CD14-positive monocyte (primary cell): ENCODE measurements around the gene DDX5. TPM values are rescaled to one million over a fixed set of nuclear protein-coding genes. Genes with fewer than 3 reads are reported as not detected.

Source experiments
- DNase-seq, 3 donors: peaks; one replicate each; pipeline ENCODE4 v3.0.0-alpha.2; 2011 to 2022
- H2AFZ ChIP-seq: 2 replicates; pipeline ENCODE4 v1.6.0; 2012; ENCODE audit warnings: mild to moderate bottlenecking, low read depth, low read length, inconsistent platforms; ENCODE audit not compliant: insufficient read depth, poor library complexity, severe bottlenecking
- H3K27ac ChIP-seq, 2 donors: 1 replicate in 1 of 2; 2 replicates in 1 of 2; pipeline ENCODE4 v1.5.1; 2012 to 2013; ENCODE audit warnings: low read length in 2 of 2, control low read depth in 1 of 2, inconsistent platforms in 1 of 2, low read depth in 1 of 2, mild to moderate bottlenecking in 1 of 2
- H3K27me3 ChIP-seq, 2 donors: one replicate each; pipeline versions ENCODE4 v1.6.0 to v1.6.1; 2011 to 2013; ENCODE audit warnings: low read length in 2 of 2; ENCODE audit not compliant: control insufficient read depth in 2 of 2, insufficient read depth in 2 of 2
- H3K36me3 ChIP-seq, 2 donors: replicated peaks in 1 of 2; 1 replicate in 1 of 2; 2 replicates in 1 of 2; pipeline versions ENCODE4 v1.5.1 to v1.6.1; 2012 to 2013; ENCODE audit warnings: low read length in 2 of 2, control low read depth in 1 of 2, inconsistent platforms in 1 of 2, mild to moderate bottlenecking in 1 of 2; ENCODE audit not compliant: insufficient read depth in 2 of 2, control insufficient read depth in 1 of 2
- H3K4me1 ChIP-seq, 2 donors: 1 replicate in 1 of 2; 2 replicates in 1 of 2; pipeline versions ENCODE4 v1.5.1 to v1.6.1; 2012 to 2013; ENCODE audit warnings: low read length in 2 of 2, control low read depth in 1 of 2, inconsistent platforms in 1 of 2, mild to moderate bottlenecking in 1 of 2, moderate library complexity in 1 of 2; ENCODE audit not compliant: insufficient read depth in 2 of 2, control insufficient read depth in 1 of 2
- H3K4me2 ChIP-seq: replicated peaks from 2 replicates; pipeline ENCODE3; 2012; ENCODE audit warnings: low read length, moderate library complexity, mild to moderate bottlenecking; ENCODE audit not compliant: poor library complexity, severe bottlenecking; ENCODE audit errors: extremely low read depth
- H3K4me3 ChIP-seq, 3 experiments: fragments of 200-600 bp in 1 of 3; sonication (generic) in 1 of 3; replicated peaks in 1 of 3; 1 replicate in 2 of 3; 2 replicates in 1 of 3; pipeline ENCODE4 v1.5.1; 2011 to 2013; ENCODE audit warnings: low read length in 3 of 3, mild to moderate bottlenecking in 3 of 3, control low read depth in 2 of 3, low read depth in 2 of 3, inconsistent platforms in 1 of 3, moderate library complexity in 1 of 3
- H3K79me2 ChIP-seq: 2 replicates; pipeline ENCODE4 v1.6.0; 2012; ENCODE audit warnings: mild to moderate bottlenecking, control low read depth, inconsistent platforms, low read length, moderate library complexity; ENCODE audit not compliant: insufficient read depth
- H3K9ac ChIP-seq: 2 replicates; pipeline ENCODE4 v1.6.0; 2017; ENCODE audit warnings: low read length, mild to moderate bottlenecking; ENCODE audit not compliant: insufficient read depth, poor library complexity, severe bottlenecking
- H3K9me3 ChIP-seq, 2 donors: replicated peaks in 1 of 2; 1 replicate in 1 of 2; 2 replicates in 1 of 2; pipeline versions ENCODE4 v1.5.1 to v1.6.1; 2012 to 2013; ENCODE audit warnings: low read length in 2 of 2, control low read depth in 1 of 2; ENCODE audit not compliant: control insufficient read depth in 1 of 2, insufficient read depth in 1 of 2
- H4K20me1 ChIP-seq: 2 replicates; pipeline ENCODE4 v1.6.0; 2012; ENCODE audit warnings: mild to moderate bottlenecking, low read length, control low read depth, moderate library complexity; ENCODE audit not compliant: insufficient read depth
- H3K27ac Mint-ChIP-seq, 7 donors: one replicate each; pipeline ENCODE4 v1.8.0; 2020; ENCODE audit warnings: mild to moderate bottlenecking in 7 of 7, mixed read lengths in 7 of 7, moderate library complexity in 6 of 7, inconsistent platforms in 2 of 7
- H3K27me3 Mint-ChIP-seq, 3 donors: one replicate each; pipeline ENCODE4 v1.8.0; 2021 to 2022; ENCODE audit warnings: low read depth in 3 of 3, mild to moderate bottlenecking in 3 of 3, mixed read lengths in 3 of 3, moderate library complexity in 3 of 3, inconsistent platforms in 1 of 3
- H3K36me3 Mint-ChIP-seq, 2 donors: one replicate each; pipeline ENCODE4 v1.8.0; 2020; ENCODE audit warnings: mixed read lengths in 2 of 2, inconsistent platforms in 1 of 2, mild to moderate bottlenecking in 1 of 2
- H3K4me1 Mint-ChIP-seq: one replicate; pipeline ENCODE4 v1.8.0; 2020; ENCODE audit warnings: mild to moderate bottlenecking, mixed read lengths
- H3K4me3 Mint-ChIP-seq, 2 donors: one replicate each; pipeline ENCODE4 v1.8.0; 2020; ENCODE audit warnings: mild to moderate bottlenecking in 2 of 2, mixed read lengths in 2 of 2, moderate library complexity in 1 of 2
- H3K9me3 Mint-ChIP-seq, 7 donors: one replicate each; pipeline ENCODE4 v1.8.0; 2020 to 2022; ENCODE audit warnings: mixed read lengths in 7 of 7, mild to moderate bottlenecking in 6 of 7, moderate library complexity in 6 of 7, inconsistent platforms in 2 of 7
- CTCF ChIP-seq: fragments of 200-600 bp; IDR thresholded peaks from one replicate; pipeline ENCODE4 v1.8.0; 2022; ENCODE audit warnings: antibody characterized with exemption, mild to moderate bottlenecking
- WGBS: methylation state at CpG from one replicate; pipeline ENCODE4 v1.1.5; 2013; ENCODE audit warnings: missing lambda C conversion rate; ENCODE audit not compliant: insufficient coverage; 5-methylcytosine and 5-hydroxymethylcytosine counted together
- intact Hi-C, 2 donors: fragments of 100-400 bp; cut with micrococcal nuclease; formaldehyde crosslinking; loops; one replicate each; pipeline versions ENCODE4 v1.15.0 to v1.15.1; 2023
- polyA plus RNA-seq, 3 donors: library from polyadenylated mRNA; depleted of rRNA in 1 of 3; unstranded in 2 of 3; stranded (reverse) in 1 of 3; fragments of 300-500 nt in 2 of 3; fragments of >200 nt in 1 of 3; fragmentation: Illumina TruSeq in 2 of 3; gene quantifications; 1 replicate in 2 of 3; 2 replicates in 1 of 3; pipeline ENCODE4 v1.2.3, GENCODE V29; 2012 to 2021

The DDX5 gene
- polyA plus RNA-seq, 3 donors, result 642 to 2,061 (median 777) TPM

- H3K27me3 Mint-ChIP-seq, result no peaks in the 10 kb centered on the region
- Histone ChIP-seq H4K20me1 (no peaks in the 10 kb centered on the region), H2AFZ (no peak overlapping the region), H3K79me2 (no peaks in the 10 kb centered on the region), H3K4me1 (no peaks in the 10 kb centered on the region), H3K4me3 (no peak overlapping the region), H3K9me3 (no peaks in the 10 kb centered on the region), H3K4me2 (no peak overlapping the region), H3K9ac (no peak overlapping the region), H3K36me3 (peaks cover 96 to 100% of the 10 kb centered on the region in 2 donors), H3K27me3 (no peaks in the 10 kb centered on the region), H3K27ac (no peak overlapping the region)
- H3K4me1 Mint-ChIP-seq, result no peaks in the 10 kb centered on the region
- no peak overlapping the region for H3K27ac Mint-ChIP-seq
- DNase-seq, result no peak
- H3K4me3 Mint-ChIP-seq, result no peak overlapping the region
- H3K9me3 Mint-ChIP-seq, result no peaks in the 10 kb centered on the region
- WGBS, result 100% methylated on average over 1 of the region's 5 CpGs
- intact Hi-C loops, result no loop called here
- TF ChIP-seq CTCF, result no peak
- H3K36me3 Mint-ChIP-seq, result peaks cover 88 to 98% of the 10 kb centered on the region in 2 donors
Observed at GRCh38 chr17:64532409-64532808, 26.3 kb upstream of the DDX5 start.

- Histone ChIP-seq H3K4me3 (no peak overlapping the region), H3K9ac (no peak overlapping the region), H3K4me2 (no peak overlapping the region), H3K9me3 (no peaks in the 10 kb centered on the region), H3K4me1 (no peaks in the 10 kb centered on the region), H2AFZ (no peak overlapping the region), H3K36me3 (peaks cover 96 to 100% of the 10 kb centered on the region in 2 donors), H3K27ac (no peak overlapping the region), H3K79me2 (no peaks in the 10 kb centered on the region), H3K27me3 (no peaks in the 10 kb centered on the region), H4K20me1 (no peaks in the 10 kb centered on the region)
- DNase-seq, result no peak
- Mint-ChIP-seq H3K4me1 (no peaks in the 10 kb centered on the region), H3K4me3 (no peak overlapping the region), H3K9me3 (no peaks in the 10 kb centered on the region), H3K36me3 (peaks cover 87 to 98% of the 10 kb centered on the region in 2 donors), H3K27ac (no peak overlapping the region), H3K27me3 (no peaks in the 10 kb centered on the region)
- TF ChIP-seq CTCF, result no peak
- WGBS, result no CpG with 5 or more reads among the region's 5 CpGs
- intact Hi-C loops, result no loop called here
Observed at GRCh38 chr17:64531955-64532371, 25.9 kb upstream of the DDX5 start.
